Measurements from ENCODE around the gene BNIP3.

BNIP3 gene

DNA sequence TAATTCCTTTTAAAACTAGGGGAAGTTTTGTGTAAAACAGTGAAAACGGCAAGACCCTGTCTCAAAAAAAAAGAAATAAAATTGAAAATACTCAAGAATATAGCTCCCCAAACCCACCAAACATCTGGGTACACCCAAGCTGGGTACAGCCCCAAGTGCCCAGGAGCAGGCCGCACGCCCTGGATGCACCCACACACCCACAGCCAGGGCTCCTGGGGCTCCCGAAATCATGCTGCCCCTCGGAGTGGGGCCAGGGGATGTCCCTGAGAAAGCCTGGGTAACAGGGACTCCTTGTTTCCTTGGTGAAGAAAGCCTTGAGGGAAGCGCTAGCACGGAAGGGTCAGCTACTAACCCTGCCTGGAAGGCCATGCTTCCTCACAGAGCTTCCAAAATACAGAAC lies 10.1 kb downstream of the BNIP3 start:
- TF ChIP-seq CTCF (conservative IDR thresholded peaks at IDR 0.05) (no peak), ZFX (IDR thresholded peaks at IDR 0.05) (no peak)
- H3K27ac ChIP-seq = no peak overlapping the region

DNA sequence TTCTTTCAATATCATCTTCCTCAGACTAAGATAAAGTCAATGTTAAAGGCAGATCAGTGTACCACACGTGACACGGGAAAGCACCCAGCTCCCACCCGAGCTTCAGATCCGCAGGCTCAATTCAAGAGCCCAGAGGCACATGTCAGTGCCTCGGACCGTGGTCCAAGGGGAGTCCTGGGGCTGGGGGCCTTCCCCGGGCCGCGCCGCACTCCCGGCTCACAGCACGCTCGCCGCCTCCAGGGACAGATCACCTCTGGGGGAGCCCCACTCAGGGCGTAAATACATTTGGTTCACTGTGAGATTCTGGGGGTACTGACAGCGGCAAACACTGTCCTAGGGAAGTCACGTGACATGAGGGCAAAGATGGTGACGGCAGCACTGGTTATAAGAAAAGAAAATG lies 10.8 kb downstream of the BNIP3 start:
- H3K27ac ChIP-seq = no peak overlapping the region
- TF ChIP-seq ZFX (IDR thresholded peaks at IDR 0.05) = no peak
- no peak for TF ChIP-seq CTCF (conservative IDR thresholded peaks at IDR 0.05)

DNA sequence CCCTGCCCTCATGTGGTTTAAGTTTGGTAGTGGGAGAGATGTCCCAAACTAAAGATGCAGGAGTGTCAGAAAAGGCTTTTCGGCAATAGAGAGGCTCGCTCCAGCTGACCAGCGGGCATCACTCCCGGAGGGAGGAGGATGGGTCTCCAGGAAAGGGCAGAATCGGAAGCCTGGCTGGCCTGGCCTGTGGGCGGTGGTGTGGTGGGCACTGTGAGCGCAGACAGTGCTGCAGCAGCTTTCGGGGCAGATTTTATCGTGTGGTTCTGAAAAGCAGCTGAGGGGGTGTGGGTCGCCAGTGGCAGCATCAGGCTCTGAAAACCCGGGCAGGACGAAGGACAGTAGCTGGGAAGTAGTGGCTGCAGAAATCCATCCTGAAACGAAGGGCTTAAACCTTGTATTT lies 12.8 kb downstream of the BNIP3 start:
- H3K27ac ChIP-seq = no peak overlapping the region

GRCh38 chr10:131964298-131964697 lies 17.4 kb downstream of the BNIP3 start:
- no peak overlapping the region for H3K27ac ChIP-seq
- TF ChIP-seq CTCF (conservative IDR thresholded peaks at IDR 0.05) (no peak), ZFX (IDR thresholded peaks at IDR 0.05) (no peak)

More for the DNA sequence above, 12.8 kb downstream of the BNIP3 start:
- TF ChIP-seq CTCF (conservative IDR thresholded peaks at IDR 0.05) = no peak
- TF ChIP-seq ZFX (IDR thresholded peaks at IDR 0.05) = no peak

GRCh38 chr10:131963811-131964210 lies 17.9 kb downstream of the BNIP3 start:
- H3K27ac ChIP-seq = no peak overlapping the region
- TF ChIP-seq ZFX (IDR thresholded peaks at IDR 0.05) (no peak), CTCF (conservative IDR thresholded peaks at IDR 0.05) (no peak)

DNA sequence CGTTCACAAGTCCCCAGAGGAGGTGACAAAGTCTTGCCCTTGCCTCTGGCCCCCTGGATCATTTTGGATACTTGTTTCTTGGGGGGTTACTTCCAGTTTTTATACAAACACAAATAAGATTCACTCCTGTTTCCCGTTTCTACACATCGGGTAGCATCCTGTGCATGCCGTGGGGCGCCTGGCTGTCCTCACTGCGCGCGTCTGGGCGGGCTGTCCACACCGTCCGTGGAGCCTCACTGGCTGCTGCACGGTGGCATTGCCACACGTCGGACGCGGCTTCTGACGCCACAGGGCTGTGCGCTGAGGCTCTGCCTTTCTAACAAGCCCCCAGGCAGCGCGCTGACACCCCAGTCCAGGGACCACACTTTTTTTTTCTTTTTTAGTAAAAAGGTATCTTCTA lies 18.4 kb downstream of the BNIP3 start:
- H3K27ac ChIP-seq = peak overlapping the region; percentile 73
- no peak for TF ChIP-seq CTCF (conservative IDR thresholded peaks at IDR 0.05)
- TF ChIP-seq ZFX (IDR thresholded peaks at IDR 0.05) = no peak

GRCh38 chr10:131961777-131962662 lies 19.7 kb downstream of the BNIP3 start:
- peak overlapping the region; percentile 73 for H3K27ac ChIP-seq
- no peak for TF ChIP-seq CTCF (conservative IDR thresholded peaks at IDR 0.05)
- TF ChIP-seq ZFX (IDR thresholded peaks at IDR 0.05) = no peak

Data from C4-2B (cell line).